ENCODE results near the gene TSPAN9.

TSPAN9 gene

DNA sequence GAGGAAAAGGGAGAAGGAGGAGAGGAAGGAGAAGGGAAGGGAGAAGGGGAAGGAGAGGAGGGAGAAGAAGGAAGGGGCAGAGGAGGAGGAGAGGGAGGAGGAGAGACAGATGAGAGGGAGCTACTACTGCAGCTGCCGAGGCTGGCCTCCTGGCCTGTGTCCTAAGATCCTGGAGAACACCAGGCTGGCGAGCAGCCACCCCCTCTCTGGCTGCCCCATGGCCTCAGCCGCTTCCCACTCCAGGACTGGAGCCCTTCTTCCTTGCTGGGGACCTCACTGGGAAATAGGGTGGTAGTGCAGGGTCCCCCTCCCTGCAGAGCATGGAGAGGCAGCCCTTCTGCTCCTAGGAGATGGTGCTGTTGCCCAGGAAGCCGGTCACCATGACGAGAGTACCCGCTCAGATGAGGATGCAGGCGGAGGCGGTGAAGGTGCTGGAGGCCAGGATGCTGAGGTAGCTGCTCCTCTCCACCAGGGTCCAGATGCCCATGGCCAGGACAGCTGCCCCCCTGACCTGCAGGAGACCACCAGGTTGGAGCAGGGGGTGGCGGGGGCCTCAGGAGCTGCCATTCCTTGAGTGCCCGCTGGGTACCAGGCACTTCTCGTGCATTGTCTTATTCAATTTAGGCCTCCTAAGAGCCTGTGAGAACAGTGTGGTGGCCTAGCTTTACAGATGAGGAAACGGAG, 246.0 kb downstream of the TSPAN9 start:
- no peak for DNase-seq

DNA sequence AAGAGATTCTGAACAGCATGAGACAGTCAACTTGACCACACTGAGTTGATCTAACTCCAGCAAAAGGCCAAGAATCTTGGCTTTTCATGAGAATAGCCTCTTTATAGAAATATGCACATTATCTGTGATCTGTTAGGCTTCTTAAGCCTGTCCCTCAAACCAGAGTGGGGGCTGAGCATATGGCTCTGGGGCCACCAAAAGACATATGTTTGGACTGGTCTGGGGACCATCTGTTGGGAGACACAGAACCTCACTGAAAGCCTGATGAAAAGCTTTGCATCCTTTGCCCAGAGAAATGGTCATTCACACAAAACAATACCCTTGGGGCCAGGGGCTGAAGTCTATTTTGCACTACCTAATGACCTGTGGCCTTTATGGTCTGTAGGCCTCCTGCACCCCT, 248.6 kb downstream of the TSPAN9 start:
- no peak for DNase-seq

DNA sequence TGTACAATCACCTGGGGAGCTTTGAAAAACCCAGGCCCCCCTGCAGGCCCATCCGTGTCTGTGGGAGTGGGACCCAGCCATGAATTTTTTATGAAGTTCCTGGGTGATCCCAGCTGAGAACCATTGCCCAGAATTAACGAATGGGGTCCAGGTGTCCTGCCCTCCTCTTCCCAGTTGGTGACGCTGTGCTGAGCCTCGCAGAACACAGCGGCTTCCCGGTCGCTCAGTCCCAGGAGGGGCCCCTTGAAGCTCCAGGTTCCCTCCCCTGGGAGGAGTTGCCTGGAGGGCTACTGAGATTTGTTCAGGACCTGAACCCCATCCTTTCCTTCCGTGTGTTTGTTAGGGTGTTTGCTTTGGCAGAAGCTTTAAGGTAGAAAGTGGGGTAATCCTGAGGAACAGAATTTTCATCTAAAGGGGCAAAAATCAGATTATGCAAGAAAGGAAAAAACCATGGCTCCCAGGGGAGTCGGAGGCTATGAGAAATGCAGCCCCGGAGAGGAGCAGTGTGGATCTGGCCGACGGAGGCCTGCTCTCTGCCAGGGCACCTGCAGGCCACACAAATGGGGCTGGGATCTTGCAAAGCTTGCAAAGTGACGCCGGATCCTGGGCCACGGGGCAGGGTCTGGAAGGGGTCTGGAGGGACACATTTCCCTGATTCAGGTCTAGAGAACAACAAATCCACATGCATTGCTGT, 249.1 kb downstream of the TSPAN9 start:
- no peak for DNase-seq

DNA sequence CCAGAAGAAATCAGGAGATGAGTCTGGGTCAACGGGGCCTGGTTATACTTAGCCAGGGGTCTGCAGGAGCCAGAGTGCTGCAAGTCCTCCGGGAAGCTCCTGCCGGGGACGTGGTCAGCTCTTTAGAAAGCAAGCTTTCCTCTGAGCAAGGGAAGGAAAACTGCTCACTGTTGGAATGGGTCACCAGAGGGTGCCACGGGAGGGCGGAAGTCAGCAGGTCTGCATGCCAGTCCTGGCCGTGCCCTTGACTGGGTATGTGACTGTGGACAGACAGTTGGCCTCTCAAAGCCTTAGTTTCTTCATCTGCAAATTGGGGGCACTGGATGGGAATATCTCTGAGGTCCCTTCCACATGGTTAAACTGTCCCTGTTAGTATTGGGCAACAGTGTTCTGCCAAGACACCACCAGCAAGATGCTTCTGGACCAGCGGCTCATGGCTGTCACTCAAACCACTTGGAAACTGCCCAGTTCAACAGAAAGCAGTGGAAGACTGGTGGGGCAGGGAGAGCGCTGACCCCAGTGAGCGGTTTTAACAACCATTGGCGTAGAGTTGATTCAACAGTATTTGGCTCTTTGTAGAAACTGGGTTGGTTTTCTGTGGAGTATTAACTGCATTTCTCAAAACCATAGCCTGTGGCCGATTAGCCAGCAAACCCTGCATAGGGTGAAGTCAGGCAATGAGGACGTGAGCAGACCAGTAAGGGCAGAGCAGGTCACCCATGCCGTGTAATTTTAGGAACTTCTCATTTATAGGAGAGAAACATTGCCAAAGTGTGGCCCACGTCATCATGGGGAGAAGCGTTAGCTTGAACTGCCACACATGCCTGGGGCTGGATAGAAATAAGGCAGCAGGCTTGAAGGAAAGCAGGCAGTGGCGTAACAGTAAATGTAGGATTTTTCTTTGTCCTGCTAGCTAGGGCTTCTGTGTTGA, 249.9 kb downstream of the TSPAN9 start:
- no peak for DNase-seq

DNA sequence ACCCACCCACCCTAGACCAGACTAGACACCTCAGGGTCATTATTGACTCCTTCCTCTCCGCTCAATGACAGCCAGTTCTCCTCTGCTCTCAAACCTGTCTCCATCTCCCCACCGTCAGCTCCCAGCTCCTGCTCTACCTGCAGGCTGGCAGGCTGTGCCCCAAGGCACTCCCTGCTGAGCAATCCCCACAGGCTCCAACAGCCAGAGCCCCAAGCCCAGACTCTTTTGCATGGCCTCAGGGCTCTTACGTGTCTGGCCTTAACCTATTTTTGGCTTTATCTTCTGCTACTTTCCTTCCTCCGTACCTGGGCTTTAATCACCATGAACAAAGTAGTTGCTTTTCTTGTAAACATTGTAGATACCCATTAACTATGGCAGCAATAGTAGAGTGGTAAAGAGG, 250.9 kb downstream of the TSPAN9 start:
- no peak for DNase-seq

DNA sequence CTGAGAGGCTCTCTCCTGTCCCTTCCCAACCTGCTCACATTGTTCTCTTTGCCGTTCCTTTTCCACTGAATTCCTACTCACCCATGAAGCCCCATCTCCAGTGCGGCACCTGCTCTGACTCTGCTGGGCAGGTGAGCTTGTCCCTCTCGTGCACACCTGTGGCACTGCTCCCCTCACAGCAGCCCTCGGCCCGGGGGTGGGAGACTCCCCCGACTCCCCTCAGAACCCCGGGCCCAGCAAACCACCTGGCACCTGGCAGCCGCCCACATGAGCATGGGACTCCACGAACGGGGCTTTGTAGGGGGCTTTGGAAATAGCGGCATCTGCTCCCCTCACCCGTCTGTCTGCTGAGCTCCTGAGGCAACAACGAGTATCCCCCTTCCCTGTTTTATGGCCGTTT, 251.4 kb downstream of the TSPAN9 start:
- no peak for DNase-seq

DNA sequence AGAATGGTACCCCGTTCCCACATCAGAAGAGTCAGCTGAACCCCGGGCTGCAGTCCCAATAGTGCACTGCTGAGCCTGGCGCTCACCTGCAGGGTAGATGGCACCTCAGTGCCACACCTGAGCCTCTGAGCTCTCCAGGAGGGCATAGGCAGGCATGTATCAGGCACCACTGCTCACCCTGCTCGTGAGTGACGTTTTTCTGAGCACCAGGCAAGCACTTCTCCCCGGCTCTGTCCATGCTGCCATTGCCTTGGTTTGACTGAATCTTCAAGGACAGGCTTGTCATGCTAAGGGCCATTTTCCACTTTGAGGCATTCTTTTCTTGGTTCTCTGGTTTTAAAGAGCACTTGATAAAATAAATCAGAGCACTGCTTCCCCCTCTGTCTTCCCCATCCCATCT, 252.2 kb downstream of the TSPAN9 start:
- DNase-seq, result no peak

DNA sequence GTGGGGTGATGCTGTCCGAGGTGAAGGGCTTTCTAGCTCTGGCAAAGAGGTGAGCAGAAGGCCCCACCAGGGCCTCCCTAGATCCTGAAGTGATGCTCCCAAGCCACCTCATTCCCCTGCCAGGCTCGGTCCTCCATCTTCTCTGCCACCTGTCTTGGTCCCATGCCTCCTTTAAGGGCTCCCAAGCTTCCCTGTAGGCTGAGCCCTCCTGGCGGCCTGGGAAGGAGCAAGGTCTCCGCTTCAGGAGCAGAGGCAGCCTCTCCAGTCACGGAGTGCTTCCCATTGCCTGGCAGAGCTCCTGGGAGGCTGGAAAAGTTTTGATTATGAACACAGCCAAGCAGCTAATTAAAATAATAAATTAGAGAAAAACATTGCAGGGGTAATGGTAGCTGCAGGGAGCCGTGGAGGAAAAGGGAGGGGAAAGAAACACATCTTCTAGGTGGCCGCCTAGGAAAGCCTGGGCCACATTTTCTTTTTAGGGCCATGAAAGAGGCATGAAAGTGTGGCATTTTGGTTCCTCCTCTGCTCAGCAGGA, 253.9 kb downstream of the TSPAN9 start:
- no peak for DNase-seq

DNA sequence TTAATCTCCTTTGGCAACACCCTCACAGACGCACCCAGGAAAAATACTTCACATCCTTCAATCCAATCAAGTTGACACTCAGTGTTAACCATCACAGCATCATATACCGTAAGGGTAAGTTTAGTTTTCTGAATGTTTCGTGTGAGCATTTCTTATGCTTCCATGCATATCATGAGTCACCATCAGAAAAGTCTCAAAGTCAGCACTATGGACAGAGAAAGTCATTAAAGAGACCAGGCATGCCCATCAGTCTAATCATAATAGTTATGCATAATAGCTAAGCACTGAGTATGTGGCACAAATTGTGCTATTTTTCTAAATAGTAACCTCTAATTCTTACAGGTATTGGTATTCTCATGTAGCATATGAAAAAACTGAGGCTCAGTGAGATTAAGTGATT, 255.0 kb downstream of the TSPAN9 start:
- DNase-seq, result no peak

DNA sequence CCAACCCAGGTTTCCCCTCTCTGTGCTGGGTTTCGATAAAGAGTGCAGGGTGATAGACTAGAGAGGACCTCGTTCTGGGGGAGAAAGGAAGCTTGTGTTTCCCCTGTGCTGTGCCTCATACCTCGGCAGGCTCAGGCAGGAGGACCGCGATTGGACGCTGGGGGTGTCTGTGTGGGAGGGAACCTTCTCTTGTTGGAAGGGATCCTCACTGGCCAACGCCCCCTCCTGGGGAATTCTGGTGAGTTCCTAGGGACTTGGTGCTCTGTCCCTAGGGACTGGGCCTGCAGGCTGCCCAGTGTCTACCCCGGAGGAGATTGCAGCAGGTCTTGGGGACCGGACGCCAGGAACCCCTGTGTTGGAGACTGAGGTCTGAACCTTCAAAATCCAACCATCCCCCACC, 256.4 kb downstream of the TSPAN9 start:
- peak; percentile 18 for DNase-seq

DNA sequence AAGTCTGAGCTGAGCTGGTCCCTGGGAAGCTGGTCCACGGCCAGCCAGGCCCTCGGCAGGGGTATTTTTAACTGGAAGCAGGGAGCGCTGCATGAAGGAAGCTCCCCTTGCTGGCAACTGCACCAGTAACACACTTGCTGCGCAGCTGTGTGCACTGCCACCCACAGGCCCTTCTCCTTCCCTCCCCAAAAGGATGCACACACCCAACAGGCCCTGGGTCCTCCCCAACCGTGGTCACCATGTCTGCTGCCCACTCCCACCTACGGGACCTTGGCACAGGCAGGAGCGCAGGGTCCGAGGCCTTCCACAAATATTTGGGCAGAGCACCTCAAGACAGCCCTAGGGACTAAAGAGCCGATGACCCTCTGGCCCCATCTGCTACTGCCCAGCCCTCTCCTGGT, 256.8 kb downstream of the TSPAN9 start:
- DNase-seq, result no peak

DNA sequence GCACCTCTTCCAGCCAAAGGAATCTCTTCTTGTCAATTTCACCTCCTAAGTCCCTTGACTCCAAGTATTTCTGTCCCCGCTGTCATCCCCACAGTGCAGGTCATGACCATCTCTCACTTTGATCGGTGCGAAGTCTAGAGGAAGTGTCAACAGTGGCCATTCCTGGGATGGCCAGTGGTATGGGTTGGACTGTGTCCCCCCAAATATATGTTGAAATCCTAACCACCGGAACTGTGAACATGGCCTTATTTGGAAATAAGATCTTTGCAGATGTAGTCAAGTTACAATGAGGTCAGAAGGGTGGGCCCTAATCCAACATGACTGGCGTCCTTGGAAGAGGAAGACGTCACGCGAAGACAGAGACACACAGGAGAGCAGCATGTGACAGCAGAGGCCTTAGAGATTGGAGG, 257.9 kb downstream of the TSPAN9 start:
- DNase-seq, result no peak
